Dermis blood vessel endothelial cell (primary cell): ENCODE results near the gene SLX4IP. TPM values are rescaled to one million over a fixed set of nuclear protein-coding genes. Genes with fewer than 3 reads are reported as not detected.
"Not testable (repeated sequence)": the region's sequence is repeated elsewhere in the genome, so short reads cannot be mapped to it uniquely, and the experiment has no call there.

Source experiments
- DNase-seq: peaks from one replicate; pipeline ENCODE4 v3.0.0; 2010
- total RNA-seq: library from RNA; depleted of rRNA; stranded (reverse); fragments of >200 nt; gene quantifications from 2 replicates; pipeline ENCODE4 v1.2.3, GENCODE V29; 2014

SLX4IP gene
- total RNA-seq, 1 donor from 2014 or later: 3.2 TPM

DNA sequence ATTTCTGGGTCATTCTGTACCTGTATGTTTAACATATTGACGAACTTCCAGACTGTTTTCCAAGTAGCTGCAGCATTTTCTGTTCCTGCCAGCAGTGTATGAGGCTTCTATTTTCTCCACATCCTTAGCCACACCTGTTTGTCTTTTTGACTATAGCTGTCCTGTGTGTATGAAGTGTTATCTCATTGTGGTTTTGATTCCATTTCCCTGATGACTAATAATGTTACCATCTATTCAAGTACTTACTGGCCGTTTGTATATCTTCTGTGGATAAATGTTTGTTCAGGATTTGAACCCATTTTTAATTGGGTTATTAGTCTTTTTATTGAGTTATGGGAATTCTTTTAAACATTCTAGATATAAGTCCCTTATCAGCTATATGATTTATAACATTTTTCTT, 143.5 kb downstream of the SLX4IP start:
- DNase-seq: peak; percentile 51

DNA sequence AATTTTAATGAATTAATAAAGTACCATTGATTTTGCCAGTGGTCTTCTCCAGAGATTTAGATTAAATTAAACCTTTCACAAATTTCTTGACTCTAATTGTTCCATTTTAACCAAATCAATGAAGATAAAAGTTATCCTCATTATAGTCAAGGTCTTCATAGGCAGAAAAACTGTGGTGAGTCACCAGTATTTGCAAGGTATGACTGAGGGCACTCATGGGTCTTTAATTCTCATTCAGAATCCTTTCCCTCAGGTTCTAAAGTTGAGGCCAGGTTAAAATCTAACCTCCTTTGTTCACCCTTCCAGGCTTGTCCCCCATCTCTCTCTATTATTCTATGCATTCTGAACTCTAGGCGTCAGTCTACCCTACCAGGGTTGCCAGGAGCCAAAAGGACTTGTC, 144.8 kb downstream of the SLX4IP start:
- no peak for DNase-seq

DNA sequence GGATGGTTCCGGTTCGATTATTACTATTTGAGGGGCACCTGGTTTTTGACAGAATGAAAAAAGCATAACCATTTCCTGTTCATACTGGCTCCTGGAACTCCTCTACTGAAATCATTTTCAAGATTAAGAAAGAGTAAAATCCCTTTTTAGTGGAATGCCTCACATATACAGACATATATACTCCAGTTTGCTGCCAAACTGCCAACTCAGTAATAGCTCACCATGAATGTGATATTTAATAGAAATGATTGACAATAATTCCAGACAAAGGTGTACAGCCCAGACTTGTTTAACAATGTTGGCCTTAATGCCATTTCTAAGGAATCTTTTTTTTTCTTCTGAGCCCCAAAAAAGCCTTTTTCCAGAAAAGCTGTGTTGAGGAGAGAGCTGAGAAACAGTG, 145.6 kb downstream of the SLX4IP start:
- DNase-seq: no peak

DNA sequence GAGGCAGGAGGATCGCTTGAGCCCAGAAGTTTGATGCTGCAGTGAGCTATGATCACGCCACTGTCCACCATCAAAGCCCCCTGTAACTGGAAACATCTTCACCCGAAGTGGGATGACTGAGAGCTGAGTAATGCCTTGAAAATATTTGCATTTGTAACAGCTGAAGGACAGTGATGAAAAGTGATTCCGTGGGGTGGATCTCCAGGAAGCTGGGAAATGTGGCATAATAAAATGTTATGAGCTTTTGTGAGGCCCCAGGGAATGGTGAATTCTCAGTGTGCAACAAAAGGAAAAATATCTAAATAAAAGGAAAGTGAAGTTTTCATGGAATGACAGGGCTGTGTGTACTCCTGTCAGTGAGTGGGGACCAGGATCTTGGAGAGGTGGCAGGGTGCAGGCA, 146.7 kb downstream of the SLX4IP start:
- no peak for DNase-seq

DNA sequence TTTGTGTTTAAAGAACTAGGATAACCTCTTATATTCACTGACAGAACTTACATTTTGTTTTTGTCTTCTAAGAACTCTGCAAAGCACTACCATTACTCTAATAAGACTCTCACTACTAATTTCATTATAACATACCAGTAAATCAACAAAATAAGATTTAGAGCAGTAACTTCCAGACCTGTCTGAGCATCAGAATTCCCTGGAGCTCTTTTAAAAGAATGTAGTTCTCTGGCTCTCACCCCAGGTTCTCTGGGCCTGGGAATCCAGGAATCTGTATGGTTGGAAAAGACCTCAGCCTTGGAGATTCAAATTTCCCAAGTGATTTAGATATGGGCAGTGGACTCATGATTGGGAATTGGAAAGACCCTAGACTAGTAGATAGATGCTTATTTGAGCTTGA, 149.3 kb downstream of the SLX4IP start:
- DNase-seq: no peak

GRCh38 chr20:10585308-10585707, 150.2 kb downstream of the SLX4IP start:
- no peak for DNase-seq

GRCh38 chr20:10586296-10586695, 151.2 kb downstream of the SLX4IP start:
- no peak for DNase-seq

- DNase-seq: not testable (repeated sequence)
Measured at GRCh38 chr20:10590446-10590845, 155.3 kb downstream of the SLX4IP start.

DNA sequence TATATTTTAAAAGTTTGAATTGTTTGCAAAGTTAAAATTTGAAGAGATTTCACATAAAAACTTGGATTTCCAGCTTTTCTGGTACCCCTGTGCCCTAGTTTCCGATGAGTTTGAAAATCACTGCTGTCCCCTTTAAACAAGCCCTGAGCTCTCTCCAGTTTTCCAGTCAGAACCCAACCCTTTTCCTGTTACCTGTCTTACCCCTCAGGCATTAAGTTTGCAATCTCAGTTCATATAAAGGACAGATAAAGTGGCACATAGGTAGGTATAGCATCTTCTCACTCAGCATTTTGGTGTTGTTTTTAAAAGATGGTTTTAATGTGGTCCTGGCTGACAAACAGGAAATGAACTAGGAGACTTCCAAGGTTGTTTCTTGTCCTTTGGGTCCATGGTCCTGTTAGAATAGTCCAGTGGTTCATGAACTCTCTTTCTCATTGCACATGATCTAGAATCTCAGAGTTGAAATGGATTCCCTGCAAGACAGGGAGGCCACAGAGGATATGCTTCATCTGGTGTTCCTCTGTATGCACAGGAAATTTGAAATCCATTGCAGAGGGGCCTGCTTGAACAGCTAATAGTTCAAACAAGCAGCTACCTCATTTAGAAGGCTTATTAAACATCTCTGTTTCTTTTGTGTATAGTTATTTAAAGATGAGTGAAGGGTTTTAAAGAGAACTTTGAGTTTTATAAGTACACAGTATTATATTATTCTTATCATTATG, 156.0 kb downstream of the SLX4IP start:
- DNase-seq: no peak

- no peak for DNase-seq
Measured at GRCh38 chr20:10591946-10592521, 156.9 kb downstream of the SLX4IP start.

- DNase-seq: no peak
Measured at GRCh38 chr20:10594296-10594868, 159.3 kb downstream of the SLX4IP start.

DNA sequence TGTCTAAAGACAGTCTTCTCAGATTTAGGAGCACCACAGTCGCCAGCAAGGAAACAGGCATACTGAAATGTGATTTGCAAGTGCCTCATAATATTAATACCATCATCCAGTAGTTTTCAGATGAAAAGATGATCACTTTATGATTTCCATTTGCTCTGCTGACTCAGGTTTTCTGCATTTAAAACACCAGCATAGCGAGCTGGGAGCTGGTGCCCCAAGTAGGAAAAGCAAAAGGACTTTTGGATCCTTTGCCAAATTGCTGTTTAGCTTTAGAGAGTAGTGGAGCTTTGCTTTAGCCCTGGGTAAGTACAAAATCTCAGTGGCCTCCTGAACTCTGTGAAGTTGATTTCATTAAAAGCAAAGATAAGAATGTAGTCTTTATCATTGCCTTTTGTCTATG, 160.2 kb downstream of the SLX4IP start:
- no peak for DNase-seq

GRCh38 chr20:10595985-10596384, 160.9 kb downstream of the SLX4IP start:
- no peak for DNase-seq

- DNase-seq: peak; percentile 56
Measured at GRCh38 chr20:10596710-10597121, 161.6 kb downstream of the SLX4IP start.

DNA sequence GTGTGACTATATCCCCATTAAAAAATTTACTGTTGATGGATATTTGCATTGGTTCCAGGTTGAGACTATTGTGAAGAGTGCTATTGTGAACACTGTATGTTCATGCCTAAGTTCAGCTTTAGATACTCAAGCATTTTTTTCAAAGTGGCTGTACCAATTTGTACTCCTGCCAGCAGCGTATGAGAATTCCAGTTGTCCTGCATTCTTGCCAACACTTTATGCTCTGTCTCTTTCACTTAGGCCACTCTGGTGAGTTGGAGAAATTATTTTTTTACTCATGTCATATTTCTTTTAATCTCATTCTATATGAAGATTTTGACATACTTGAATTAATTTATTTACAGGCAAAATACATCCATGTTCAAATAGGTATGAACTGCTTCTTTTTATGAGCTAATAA, 162.5 kb downstream of the SLX4IP start:
- DNase-seq: no peak

- no peak for DNase-seq
Measured at GRCh38 chr20:10602221-10602871, 167.2 kb downstream of the SLX4IP start.

GRCh38 chr20:10603378-10603777, 168.3 kb downstream of the SLX4IP start:
- no peak for DNase-seq

- DNase-seq: peak; percentile 79
Measured at GRCh38 chr20:10603971-10604864, 169.1 kb downstream of the SLX4IP start.

GRCh38 chr20:10604865-10605440, 169.8 kb downstream of the SLX4IP start:
- no peak for DNase-seq

DNA sequence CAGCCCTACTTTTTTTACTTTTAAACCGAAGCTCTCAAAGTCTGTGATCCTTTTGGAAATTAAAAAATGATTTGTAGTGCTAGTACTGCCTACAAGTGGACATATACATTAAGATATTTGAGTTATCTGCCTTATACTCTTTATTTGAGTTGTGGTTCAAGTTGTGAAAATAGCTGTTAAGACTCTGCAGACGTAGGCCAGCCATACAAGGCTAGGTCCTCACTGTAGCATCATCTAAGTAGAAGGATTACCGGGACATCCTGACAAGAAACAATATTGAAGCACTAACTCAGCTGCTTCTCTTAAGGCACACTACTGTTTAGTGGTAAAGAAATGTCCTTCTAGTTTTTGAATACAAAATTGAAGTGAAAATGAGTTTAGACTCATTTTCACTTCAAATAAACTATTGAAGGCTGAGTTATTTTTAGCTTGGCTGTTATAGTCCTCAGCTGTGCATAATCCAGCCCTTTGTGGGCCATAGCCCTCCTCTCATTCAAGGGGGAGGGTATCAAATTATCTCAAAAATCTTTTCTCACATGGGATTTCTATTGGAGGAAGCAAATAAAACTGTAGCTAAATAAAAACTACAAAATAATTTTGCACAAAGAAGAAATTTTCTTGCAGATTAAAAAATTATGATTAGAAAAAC, 170.6 kb downstream of the SLX4IP start:
- no peak for DNase-seq

DNA sequence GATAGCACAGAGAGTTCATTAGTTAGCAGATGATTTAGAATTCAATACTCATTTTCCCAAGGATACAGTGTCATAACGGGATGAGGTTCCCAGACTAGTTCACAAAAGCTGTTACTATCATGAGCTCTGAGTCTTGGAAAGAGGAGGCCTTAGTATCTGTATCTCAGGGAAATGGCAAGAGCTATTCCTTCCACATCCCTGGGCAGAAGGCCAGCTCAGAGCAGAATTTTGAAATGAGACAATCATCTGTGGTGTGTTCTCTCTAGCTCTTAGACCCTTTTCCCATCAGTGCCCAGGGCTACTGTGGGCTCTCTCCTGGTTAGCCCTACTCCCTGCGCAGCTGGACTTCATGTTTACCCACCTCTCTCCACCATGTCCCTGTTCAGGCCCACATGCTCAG, 174.2 kb downstream of the SLX4IP start:
- DNase-seq: no peak

- DNase-seq: no peak
Measured at GRCh38 chr20:10609770-10610169, 174.7 kb downstream of the SLX4IP start.
